A549 treated with AZD2906 at 1 μM for 4 hours (cell line): ENCODE results near the gene EXD1. TPM values are rescaled to one million over a fixed set of nuclear protein-coding genes. Genes with fewer than 3 reads are reported as not detected.

ENCODE experiments used
- total RNA-seq: library from RNA; stranded (reverse); fragments of 200-300 nt; extraction: Qiagen RNA extraction; gene quantifications from 5 replicates; pipeline ENCODE4 v1.2.3, GENCODE V29; 2022

The EXD1 gene, protein sequence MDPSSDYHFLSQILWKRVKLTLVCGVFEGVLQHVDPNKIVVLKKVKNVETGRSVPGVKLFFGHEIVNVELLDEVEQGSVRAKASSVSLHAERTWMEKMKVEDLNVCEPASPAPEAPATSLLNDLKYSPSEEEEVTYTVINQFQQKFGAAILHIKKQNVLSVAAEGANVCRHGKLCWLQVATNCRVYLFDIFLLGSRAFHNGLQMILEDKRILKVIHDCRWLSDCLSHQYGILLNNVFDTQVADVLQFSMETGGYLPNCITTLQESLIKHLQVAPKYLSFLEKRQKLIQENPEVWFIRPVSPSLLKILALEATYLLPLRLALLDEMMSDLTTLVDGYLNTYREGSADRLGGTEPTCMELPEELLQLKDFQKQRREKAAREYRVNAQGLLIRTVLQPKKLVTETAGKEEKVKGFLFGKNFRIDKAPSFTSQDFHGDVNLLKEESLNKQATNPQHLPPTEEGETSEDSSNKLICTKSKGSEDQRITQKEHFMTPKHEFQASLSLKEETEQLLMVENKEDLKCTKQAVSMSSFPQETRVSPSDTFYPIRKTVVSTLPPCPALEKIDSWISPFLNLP
- 0.14 to 0.17 TPM (median 0.14 TPM) in 3 of 5 replicates, not detected in the others for total RNA-seq

DNA sequence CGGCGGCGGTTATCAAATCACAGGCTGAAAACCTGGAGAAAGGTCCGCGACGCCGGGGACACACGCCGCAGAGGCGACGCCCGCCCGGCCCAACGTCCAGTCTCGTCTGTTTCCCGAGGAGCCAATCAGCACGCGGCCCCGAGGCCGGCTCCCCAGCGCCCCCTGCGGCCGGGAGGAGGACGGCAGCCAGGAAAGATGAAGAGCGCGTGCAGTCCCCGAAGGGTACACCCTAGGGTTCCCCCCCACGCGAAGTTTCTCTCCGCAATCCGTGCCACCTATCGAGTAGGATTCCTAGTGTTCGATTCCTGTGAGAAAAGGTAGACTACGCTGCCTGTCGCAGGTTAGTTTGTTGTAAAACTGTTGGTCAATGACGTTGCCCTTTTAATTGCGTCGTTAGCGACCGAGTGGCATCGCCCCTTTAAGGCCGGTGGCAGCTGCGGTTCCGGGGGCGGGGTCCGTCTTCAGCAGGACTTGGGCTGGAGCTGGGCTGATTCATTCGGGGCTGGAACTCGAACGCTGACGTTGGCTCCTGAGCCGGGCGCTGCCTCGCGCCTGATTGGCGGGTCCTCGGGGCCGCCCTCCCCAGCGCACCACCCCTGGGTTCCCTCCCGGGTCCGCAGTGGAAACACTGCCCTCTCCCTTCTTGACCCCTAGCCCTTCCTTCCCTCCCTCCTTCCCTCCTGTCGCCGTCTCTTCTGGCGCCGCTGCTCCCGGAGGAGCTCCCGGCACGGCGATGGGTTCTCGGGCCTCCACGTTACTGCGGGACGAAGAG lies at the start of gene EXD1, which contains the start of gene CHP1:
Gene EXD1 (minus strand): TSS at position 108 of the 772 bp plus-strand sequence. CDS start 4,182 bp downstream, outside the sequence.
Gene CHP1 (plus strand): TSS at position 619 of the 772 bp plus-strand sequence. CDS start 115 bp downstream, at position 734.

Other genes with a start within 250 kb of the EXD1 start
- 12.8 to 15.8 TPM (median 13.5 TPM) in 5 replicates for gene INO80, start 114.5 kb downstream of the EXD1 start, total RNA-seq
- 53.3 to 89.6 TPM (median 57.0 TPM) in 5 replicates for gene CHP1, start 511 bp upstream of the EXD1 start, total RNA-seq
- 12.9 to 13.8 TPM (median 13.3 TPM) in 5 replicates for gene OIP5, start 101.8 kb upstream of the EXD1 start, total RNA-seq
- gene NUSAP1, start 102.1 kb upstream of the EXD1 start, total RNA-seq: 58.2 to 93.2 TPM (median 64.3 TPM) in 5 replicates
- 11.6 to 16.1 TPM (median 12.7 TPM) in 5 replicates for gene NDUFAF1, start 171.7 kb upstream of the EXD1 start, total RNA-seq
- 17.1 to 22.2 TPM (median 19.1 TPM) in 5 replicates for gene RTF1, start 186.3 kb upstream of the EXD1 start, total RNA-seq